K562 (cell line): ENCODE results near the gene CCDC82. TPM values are rescaled to one million over a fixed set of nuclear protein-coding genes. Genes with fewer than 3 reads are reported as not detected.

ENCODE experiments used
- ATF1 ChIP-seq, 2 experiments: fragments of 450-650 bp in 1 of 2; IDR thresholded peaks; 2 replicates each; pipeline ENCODE4 v1.6.1; 2016; ENCODE audit warnings: missing compliant biosample characterization in 1 of 2, missing genetic modification characterization in 1 of 2
- C11orf30 ChIP-seq: fragments of 450-650 bp; IDR thresholded peaks from 2 replicates; pipeline ENCODE4 v1.6.1; 2016; ENCODE audit warnings: low read depth, mild to moderate bottlenecking
- CBFA2T2 ChIP-seq: fragments of 450-650 bp; conservative IDR thresholded peaks from 2 replicates; pipeline ENCODE4 v1.6.1; 2017; ENCODE audit warnings: mild to moderate bottlenecking
- CLOCK ChIP-seq: fragments of 250-450 bp; sonication (Bioruptor Pico); IDR thresholded peaks from 2 replicates; pipeline ENCODE4 v1.4.0; 2020; ENCODE audit warnings: mild to moderate bottlenecking, moderate library complexity, borderline replicate concordance
- DACH1 ChIP-seq: fragments of 450-650 bp; IDR thresholded peaks from 2 replicates; pipeline ENCODE4 v1.6.1; 2018; ENCODE audit not compliant: partially characterized antibody
- HCFC1 ChIP-seq: IDR thresholded peaks from 2 replicates; pipeline ENCODE4 v1.6.1; 2012; ENCODE audit warnings: low read depth, low read length, improper control_type of control experiment
- HDAC8 ChIP-seq: fragments of 450-650 bp; IDR thresholded peaks from 2 replicates; pipeline ENCODE4 v1.6.1; 2016; ENCODE audit warnings: mild to moderate bottlenecking, missing genetic modification characterization, moderate library complexity, missing compliant biosample characterization
- HNRNPUL1 ChIP-seq: fragments of 200-400 bp; formaldehyde crosslinking; IDR thresholded peaks from 2 replicates; pipeline ENCODE4 v1.6.1; 2017; ENCODE audit warnings: low read length
- IFI16 ChIP-seq: fragments of 250-450 bp; sonication (Bioruptor Pico); IDR thresholded peaks from 2 replicates; pipeline ENCODE4 v2.1.2; 2022; ENCODE audit warnings: mild to moderate bottlenecking, inconsistent platforms
- SMARCA4 ChIP-seq: fragments of 450-650 bp; IDR thresholded peaks from 2 replicates; pipeline ENCODE4 v1.6.1; 2016
- SMC3 ChIP-seq: conservative IDR thresholded peaks from 2 replicates; pipeline ENCODE4 v1.6.1; 2011; ENCODE audit warnings: low read depth, low read length, improper control_type of control experiment; ENCODE audit not compliant: insufficient read depth
- XRCC3 ChIP-seq: fragments of 450-650 bp; IDR thresholded peaks from 2 replicates; pipeline ENCODE4 v1.6.1; 2017; ENCODE audit warnings: mild to moderate bottlenecking, moderate library complexity
- ZBTB40 ChIP-seq, 2 experiments: fragments of 450-650 bp in 1 of 2; sonication (generic) in 1 of 2; formaldehyde crosslinking in 1 of 2; IDR thresholded peaks; 2 replicates each; pipeline versions ENCODE4 v1.7.1 to v1.9.0; 2016 to 2022; ENCODE audit warnings: inconsistent platforms in 1 of 2, mild to moderate bottlenecking in 1 of 2, missing genetic modification reagents in 1 of 2
- polyA plus RNA-seq, 8 experiments: library from polyadenylated mRNA; depleted of rRNA in 4 of 8; stranded (reverse) in 5 of 8; unstranded in 3 of 8; fragments of >200 nt; fragmentation: Nextera tagmentation in 2 of 8; fragmentation: Illumina TruSeq in 1 of 8; extraction: Ambion mirVana in 2 of 8; extraction: Trizol in 1 of 8; gene quantifications; 2 replicates each; pipeline versions ENCODE4 v1.2.1 to v1.2.3, GENCODE V29; 2011 to 2014; ENCODE audit warnings: inconsistent platforms in 1 of 8, missing spikeins in 1 of 8
- total RNA-seq, 7 experiments: library from RNA; depleted of rRNA in 6 of 7; stranded (reverse); fragments of >200 nt in 6 of 7; fragmentation: Illumina TruSeq in 2 of 7; extraction: Trizol in 2 of 7; gene quantifications; 2 replicates each; pipeline versions ENCODE4 v1.2.1 to v1.2.3, GENCODE V29; 2011 to 2021; ENCODE audit warnings: low replicate concordance in 1 of 7
- TF ChIP-seq, protein P1 (sequence below): fragments of 250-450 bp; sonication (Bioruptor Pico); IDR thresholded peaks from 2 replicates; pipeline ENCODE4 v1.4.0; 2020; ENCODE audit warnings: borderline replicate concordance

Gene CCDC82
- total and polyA plus RNA-seq, 9 of the 15 experiments (the other 6 are each of a cell fraction or from before 2014, with no cell fraction given) = 12.5 to 51.3 (median 24.5) TPM

GRCh38 chr11:96331699-96332116 is 58.0 kb downstream of the CCDC82 start (continued):
- TF ChIP-seq IFI16 (CRISPR knock-in tag) (no peak), HNRNPUL1 (no peak), SMC3 (no peak), C11orf30 (peak; percentile 31; the same call in 1 of the 2 replicates), DACH1 (no peak), ZBTB40 (IDR thresholded peaks at IDR 0.05) (no peak), ZBTB40 (CRISPR knock-in tag; IDR thresholded peaks at IDR 0.05) (no peak), XRCC3 (no peak), HCFC1 (no peak), CLOCK (no peak), HDAC8 (tag) (no peak), ATF1 (CRISPR knock-in tag; IDR thresholded peaks at IDR 0.05) (no peak), ATF1 (tag; IDR thresholded peaks at IDR 0.05) (no peak), SMARCA4 (peak; percentile 10; the same call in 1 of the 2 replicates), CBFA2T2 (no peak)
- TF ChIP-seq, protein P1, sequence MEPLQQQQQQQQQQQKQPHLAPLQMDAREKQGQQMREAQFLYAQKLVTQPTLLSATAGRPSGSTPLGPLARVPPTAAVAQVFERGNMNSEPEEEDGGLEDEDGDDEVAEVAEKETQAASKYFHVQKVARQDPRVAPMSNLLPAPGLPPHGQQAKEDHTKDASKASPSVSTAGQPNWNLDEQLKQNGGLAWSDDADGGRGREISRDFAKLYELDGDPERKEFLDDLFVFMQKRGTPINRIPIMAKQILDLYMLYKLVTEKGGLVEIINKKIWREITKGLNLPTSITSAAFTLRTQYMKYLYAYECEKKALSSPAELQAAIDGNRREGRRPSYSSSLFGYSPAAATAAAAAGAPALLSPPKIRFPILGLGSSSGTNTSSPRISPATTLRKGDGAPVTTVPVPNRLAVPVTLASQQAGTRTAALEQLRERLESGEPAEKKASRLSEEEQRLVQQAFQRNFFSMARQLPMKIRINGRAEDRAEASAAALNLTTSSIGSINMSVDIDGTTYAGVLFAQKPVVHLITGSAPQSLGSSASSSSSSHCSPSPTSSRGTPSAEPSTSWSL = no peak
